NAMALWA (cell line): Measurements from ENCODE around the gene MRPL28.
"Not testable (repeated sequence)": the region's sequence is repeated elsewhere in the genome, so short reads cannot be mapped to it uniquely, and the experiment has no call there.

Experiments used
- DNase-seq: peaks from one replicate; pipeline ENCODE4 v3.0.0-alpha.2; 2015; ENCODE audit warnings: low spot score

Gene MRPL28

GRCh38 chr16:359871-360697, 10.3 kb downstream of the MRPL28 start:
- no peak for DNase-seq

- DNase-seq = no peak
Measured at GRCh38 chr16:359067-359763, 11.1 kb downstream of the MRPL28 start.

DNA sequence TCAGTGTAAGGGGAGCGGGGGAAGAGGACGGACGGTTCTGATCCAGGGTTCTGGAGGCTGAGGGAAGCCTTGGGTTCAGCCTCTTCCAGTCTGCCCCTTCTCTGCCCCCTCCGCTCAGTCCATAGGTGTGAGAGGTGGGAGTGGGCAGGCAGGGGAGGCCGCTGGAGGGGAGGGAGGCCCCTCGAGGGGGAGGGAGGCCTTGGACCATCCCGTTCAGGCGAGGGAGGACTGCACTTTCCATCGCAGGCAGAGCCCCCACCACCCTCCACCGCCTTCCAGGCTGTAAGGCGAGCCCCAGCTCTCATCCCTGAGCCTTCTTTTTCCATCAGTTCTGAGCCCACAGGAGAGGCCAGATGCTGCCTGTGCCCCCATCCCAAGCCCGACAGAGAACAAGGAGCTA, 13.6 kb downstream of the MRPL28 start:
- no peak for DNase-seq

DNA sequence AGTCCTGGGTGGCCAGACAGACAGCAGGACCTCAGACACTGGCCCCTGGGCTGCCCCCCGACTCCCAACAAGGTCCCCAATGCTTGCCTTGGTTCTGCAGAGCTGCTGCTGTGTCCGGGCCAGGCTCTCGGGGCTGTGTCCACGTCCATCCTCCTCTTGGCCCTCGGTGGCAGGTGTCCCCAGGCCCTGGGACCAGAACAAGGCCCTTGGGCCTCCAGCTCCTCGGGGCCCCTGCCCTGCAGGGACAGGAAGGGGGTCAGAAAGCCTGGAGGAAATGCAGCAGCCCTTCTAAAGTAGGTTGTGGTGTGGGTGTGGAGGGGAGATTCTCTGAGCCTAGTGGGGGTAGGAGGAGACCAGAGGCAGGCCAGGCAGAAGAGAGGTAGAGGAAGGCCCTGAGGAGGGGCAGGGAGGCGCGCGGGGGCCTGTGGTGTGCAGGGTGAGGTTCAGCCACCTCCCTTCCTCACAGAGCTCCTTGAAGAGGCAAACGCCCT, 15.3 kb downstream of the MRPL28 start:
- no peak for DNase-seq

- no peak for DNase-seq
Measured at GRCh38 chr16:354291-354881, 16.0 kb downstream of the MRPL28 start.

- DNase-seq = no peak
Measured at GRCh38 chr16:353404-354290, 16.7 kb downstream of the MRPL28 start.

DNA sequence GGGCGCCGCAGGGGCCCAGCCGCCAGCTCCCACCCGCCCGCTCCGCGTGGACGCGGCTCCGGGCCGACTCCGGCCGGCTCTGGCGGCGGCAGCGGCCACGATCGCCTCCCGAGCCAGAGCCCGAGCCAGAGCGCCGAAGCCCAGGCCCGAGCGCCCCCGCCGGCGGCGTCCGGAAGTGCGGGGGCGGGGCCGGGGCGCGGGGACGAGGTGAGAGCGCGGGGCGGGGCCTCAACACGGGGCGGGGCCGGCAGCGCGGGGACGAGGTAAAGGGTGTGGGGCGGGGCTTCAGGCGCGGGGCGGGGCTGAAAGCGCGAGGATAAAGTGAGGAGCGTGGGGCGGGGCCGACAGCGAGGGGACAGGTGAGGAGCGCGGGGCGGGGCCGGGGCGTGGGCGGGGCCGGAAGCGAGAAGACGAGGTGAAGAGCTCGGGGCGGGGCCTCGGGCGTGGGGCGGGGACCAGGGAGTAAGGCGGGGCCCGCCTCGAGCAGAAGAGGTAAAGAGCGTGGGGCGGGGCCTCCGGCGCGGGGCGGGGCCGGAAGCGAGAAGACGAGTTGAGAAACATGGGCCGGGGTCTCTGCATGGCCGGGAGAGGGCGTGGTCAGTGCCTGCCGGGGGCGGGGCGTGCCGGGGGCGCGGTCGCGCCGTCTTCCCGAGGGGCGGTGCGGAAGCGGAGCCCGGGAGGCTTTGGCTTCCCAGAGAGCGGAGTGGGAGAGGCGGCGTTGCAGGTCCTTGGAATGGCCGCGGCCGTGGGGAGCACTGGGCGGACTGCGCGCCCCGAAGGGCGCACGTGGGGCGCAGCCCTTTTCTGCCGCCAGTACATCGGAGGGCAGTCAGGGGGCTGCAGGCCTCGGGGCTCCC, 17.6 kb downstream of the MRPL28 start, which contains the start of gene AXIN1:
AXIN1 (minus strand) TSS at position 177 of the 857 bp plus-strand sequence. CDS start 5,698 bp downstream, outside the sequence.
- DNase-seq = peak; percentile 97

DNA sequence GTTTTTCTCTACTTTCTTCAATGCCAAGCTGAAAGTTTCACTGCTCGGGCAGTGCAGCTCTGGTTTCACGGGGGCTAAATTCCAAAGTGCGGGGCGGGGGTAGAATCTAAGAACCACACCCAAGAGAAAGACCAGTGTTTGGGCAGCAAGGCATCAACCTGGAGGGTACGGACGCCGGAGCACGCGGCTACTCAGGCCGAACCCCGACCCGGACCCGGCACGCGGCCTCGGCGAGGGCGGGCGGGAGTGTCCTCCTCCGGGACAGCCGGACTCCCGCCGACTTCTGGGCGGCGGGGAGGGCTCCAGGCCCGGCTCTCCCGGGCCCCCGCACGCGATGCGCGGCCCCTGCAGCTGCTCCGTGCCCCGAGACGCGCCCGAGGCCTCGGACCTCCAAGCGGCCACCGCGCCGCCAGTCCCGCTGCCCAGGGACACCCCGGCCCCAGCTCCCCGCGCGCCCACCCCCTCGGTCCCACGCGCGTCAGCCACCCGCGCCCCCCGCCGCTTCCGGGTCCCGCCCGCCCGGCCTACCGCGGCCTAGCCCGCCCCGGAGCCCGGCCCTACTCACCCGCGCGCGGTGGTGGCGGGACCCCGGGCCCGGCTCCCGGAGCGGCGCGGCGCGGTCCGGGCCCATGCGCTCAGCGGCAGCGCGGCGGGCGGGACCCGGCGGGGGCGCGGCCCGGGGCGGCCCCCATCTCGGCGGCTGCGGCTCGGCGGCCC, 18.4 kb downstream of the MRPL28 start:
- peak; percentile 30 for DNase-seq

DNA sequence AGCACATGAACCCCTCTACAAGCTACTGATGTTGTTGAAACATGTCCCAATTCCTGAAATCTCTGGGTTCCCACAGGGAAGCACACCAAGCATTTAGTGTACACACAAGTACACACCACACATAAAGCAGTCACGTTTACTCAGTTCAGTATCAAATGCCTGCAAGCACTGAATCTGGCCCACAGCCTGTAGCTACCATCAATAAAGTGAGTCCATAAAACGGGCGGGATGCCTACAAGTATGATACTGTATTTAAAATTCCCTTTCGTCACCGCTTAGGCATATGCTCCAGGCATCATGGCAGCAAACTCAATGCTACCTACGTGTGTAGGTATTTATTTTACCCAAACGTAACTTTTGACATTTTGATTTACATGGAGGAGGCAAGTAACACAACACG, 20.1 kb downstream of the MRPL28 start:
- no peak for DNase-seq

- DNase-seq = no peak
Measured at GRCh38 chr16:349211-349610, 21.1 kb downstream of the MRPL28 start.

DNA sequence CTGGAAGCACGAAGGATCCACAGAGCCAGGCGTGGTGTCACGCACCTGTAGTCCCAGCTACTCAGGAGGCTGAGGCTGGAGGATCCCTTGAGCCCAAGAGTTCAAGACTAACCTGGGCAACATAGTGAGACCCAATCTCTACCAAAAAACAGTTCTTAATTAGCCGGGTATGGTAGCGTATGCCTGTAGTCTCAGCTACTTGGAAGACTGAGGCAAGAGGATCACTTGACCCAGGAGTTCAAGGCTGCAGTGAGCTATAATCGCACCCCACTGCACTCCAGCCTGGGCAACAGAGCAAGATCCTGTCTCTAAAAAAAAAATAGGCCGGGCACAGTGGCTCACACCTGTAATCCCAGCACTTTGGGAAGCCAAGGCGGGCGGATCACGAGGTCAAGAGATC, 21.8 kb downstream of the MRPL28 start:
- not testable (repeated sequence) for DNase-seq

- no peak for DNase-seq
Measured at GRCh38 chr16:347203-347602, 23.1 kb downstream of the MRPL28 start.

DNA sequence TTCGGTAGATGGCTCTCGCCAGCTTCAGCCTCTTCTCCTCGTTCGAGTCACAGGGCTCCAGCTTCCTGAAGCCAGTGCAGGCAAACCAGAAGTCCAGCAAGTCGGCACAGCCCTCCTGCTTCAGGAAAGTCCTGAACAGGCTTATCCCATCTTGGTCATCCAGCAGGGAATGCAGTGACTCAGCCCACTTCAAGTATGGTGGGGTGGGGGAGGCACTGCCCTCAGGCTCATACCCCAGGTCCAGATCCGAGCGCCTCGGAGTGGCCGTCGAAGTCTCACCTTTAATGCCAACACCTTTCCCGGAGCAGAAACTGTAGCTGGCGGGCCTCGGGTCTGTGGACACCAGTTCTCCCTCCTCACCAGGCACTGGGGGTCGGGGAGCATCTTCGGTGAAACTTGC, 23.8 kb downstream of the MRPL28 start:
- DNase-seq = no peak

GRCh38 chr16:345772-346171, 24.6 kb downstream of the MRPL28 start:
- no peak for DNase-seq

GRCh38 chr16:342455-343213, 27.7 kb downstream of the MRPL28 start:
- no peak for DNase-seq

GRCh38 chr16:341974-342336, 28.4 kb downstream of the MRPL28 start:
- DNase-seq = not testable (repeated sequence)

- not testable (repeated sequence) for DNase-seq
Measured at GRCh38 chr16:341095-341973, 29.0 kb downstream of the MRPL28 start.

DNA sequence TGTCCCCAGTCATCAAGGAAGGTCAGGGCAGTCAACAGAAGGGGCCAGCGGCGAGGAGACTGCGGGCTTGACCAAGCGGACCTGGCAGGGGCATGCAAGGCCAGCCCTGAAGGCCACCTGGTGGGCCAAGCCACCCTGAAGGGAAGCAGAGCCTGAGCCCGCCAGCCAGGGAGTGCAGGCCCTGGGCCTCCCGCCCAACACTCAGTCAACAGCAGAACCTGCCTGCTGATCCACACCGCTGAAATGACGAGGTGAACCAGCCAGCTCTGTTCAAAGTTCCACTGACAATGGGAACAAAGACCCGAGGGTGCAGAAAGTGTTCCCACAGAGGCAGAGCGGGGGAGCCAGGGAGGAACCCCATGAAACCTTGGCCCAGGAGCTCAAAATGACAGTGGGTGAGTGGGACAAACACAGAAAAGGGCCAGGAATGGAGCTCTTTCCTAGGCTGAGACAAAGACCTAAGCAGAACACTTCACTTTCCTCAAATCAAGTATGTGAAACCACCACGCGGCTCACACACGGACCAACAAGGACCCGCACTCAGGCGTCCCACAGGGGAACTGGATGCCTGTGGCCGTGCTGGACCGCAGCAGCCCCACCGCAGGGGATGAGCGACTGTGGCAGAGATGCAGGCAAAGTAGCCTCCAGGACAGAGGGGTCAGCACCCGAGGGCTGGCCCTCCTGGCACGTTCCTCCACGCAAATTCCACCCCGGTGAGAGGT, 29.8 kb downstream of the MRPL28 start:
- DNase-seq = no peak
